PC-3 (cell line): ENCODE results near the gene TPRA1. TPM values are rescaled to one million over a fixed set of nuclear protein-coding genes. Genes with fewer than 3 reads are reported as not detected.

ENCODE experiments used
- ATAC-seq: fragments of 200-7000 bp; cut with Tn5 transposase; 2 replicates; pipeline ENCODE4 v1.9.1; 2020; ENCODE audit warnings: mild to moderate bottlenecking, moderate library complexity
- BruUV-seq: library from RNA; stranded (reverse); fragments of 400-500 nt; replicated peaks from 2 replicates; lab custom pipeline; 2021; lab: Mats Ljungman, UMichigan
- CTCF ChIA-PET: fragments of 300-600 bp; sonication (Branson Sonifier 250); formaldehyde crosslinking; loops from one replicate; lab custom pipeline; 2022; ENCODE audit warnings: antibody characterized with exemption; lab: Charles Lee
- POLR2A ChIA-PET: fragments of 300-600 bp; sonication (Branson Sonifier 250); formaldehyde crosslinking; loops from one replicate; lab custom pipeline; 2022; ENCODE audit warnings: antibody characterized with exemption; ENCODE audit not compliant: unreplicated experiment; lab: Charles Lee
- DNase-seq: peaks from one replicate; pipeline ENCODE4 v3.0.0-alpha.2; 2015
- H2AFZ ChIP-seq: fragments of 300-600 bp; sonication (generic); 2 replicates; pipeline ENCODE4 v1.6.0; 2016; ENCODE audit warnings: antibody characterized with exemption, low read length
- H3F3A ChIP-seq: fragments of 300-600 bp; sonication (generic); one replicate; pipeline ENCODE4 v1.6.0; 2017; ENCODE audit warnings: antibody characterized with exemption, low read length, control low read depth, mild to moderate bottlenecking; ENCODE audit not compliant: unreplicated experiment
- H3K27ac ChIP-seq: fragments of 300-600 bp; sonication (generic); 2 replicates; pipeline ENCODE4 v1.5.1; 2016; ENCODE audit warnings: mild to moderate bottlenecking, low read length
- H3K27me3 ChIP-seq: fragments of 300-600 bp; sonication (generic); 2 replicates; pipeline ENCODE4 v1.6.1; 2016; ENCODE audit warnings: low read length, mixed read lengths
- H3K36me3 ChIP-seq: fragments of 300-600 bp; sonication (generic); 2 replicates; pipeline ENCODE4 v1.6.1; 2016; ENCODE audit warnings: low read depth, mixed run types, low read length, mixed read lengths
- H3K4me1 ChIP-seq: fragments of 300-600 bp; sonication (generic); 2 replicates; pipeline ENCODE4 v1.5.1; 2016; ENCODE audit warnings: low read length; ENCODE audit not compliant: insufficient read depth
- H3K4me2 ChIP-seq: fragments of 300-600 bp; sonication (generic); 2 replicates; pipeline ENCODE4 v1.6.0; 2016; ENCODE audit warnings: low read length
- H3K4me3 ChIP-seq: fragments of 300-600 bp; sonication (generic); 2 replicates; pipeline ENCODE4 v1.5.1; 2016; ENCODE audit warnings: mild to moderate bottlenecking, low read length, mixed read lengths
- H3K79me2 ChIP-seq: fragments of 300-600 bp; sonication (generic); 2 replicates; pipeline ENCODE4 v1.6.1; 2017; ENCODE audit warnings: low read length, mixed read lengths
- H3K9ac ChIP-seq: fragments of 300-600 bp; sonication (generic); 2 replicates; pipeline ENCODE4 v1.6.0; 2016; ENCODE audit warnings: mild to moderate bottlenecking, low read length
- H3K9me2 ChIP-seq: fragments of 300-600 bp; sonication (generic); replicated peaks from 2 replicates; pipeline ENCODE4 v1.6.1; 2016; ENCODE audit warnings: mixed run types, low read length, mixed read lengths
- H3K9me3 ChIP-seq: fragments of 300-600 bp; sonication (generic); 2 replicates; pipeline ENCODE4 v1.6.1; 2016; ENCODE audit warnings: low read length, mixed read lengths
- H4K20me1 ChIP-seq: fragments of 300-600 bp; sonication (generic); 2 replicates; pipeline ENCODE4 v1.6.1; 2016; ENCODE audit warnings: low read length, mixed read lengths
- CTCF ChIP-seq: fragments of 300-600 bp; sonication (generic); conservative IDR thresholded peaks from 2 replicates; pipeline ENCODE4 v1.5.1; 2017; ENCODE audit warnings: antibody characterized with exemption, low read depth, mild to moderate bottlenecking, low read length
- EZH2 ChIP-seq: fragments of 300-600 bp; sonication (generic); IDR thresholded peaks from one replicate; pipeline ENCODE4 v1.6.1; 2017; ENCODE audit warnings: antibody characterized with exemption, mild to moderate bottlenecking, low read length; ENCODE audit not compliant: unreplicated experiment
- EZH2phosphoT487 ChIP-seq: fragments of 300-600 bp; sonication (generic); IDR thresholded peaks from 2 replicates; pipeline ENCODE4 v1.6.1; 2018; ENCODE audit warnings: mild to moderate bottlenecking, antibody characterized with exemption, low read length, borderline replicate concordance
- intact Hi-C: fragments of 100-400 bp; cut with micrococcal nuclease; formaldehyde crosslinking; loops from 2 replicates; pipeline ENCODE4 v1.9.0; 2023
- total RNA-seq: library from RNA; depleted of rRNA; stranded (reverse); fragments of >200 nt; gene quantifications from 2 replicates; pipeline ENCODE4 v1.2.3, GENCODE V29; 2014

Gene TPRA1
- total RNA-seq, 1 experiment from 2014 or later = 25.7 TPM

DNA sequence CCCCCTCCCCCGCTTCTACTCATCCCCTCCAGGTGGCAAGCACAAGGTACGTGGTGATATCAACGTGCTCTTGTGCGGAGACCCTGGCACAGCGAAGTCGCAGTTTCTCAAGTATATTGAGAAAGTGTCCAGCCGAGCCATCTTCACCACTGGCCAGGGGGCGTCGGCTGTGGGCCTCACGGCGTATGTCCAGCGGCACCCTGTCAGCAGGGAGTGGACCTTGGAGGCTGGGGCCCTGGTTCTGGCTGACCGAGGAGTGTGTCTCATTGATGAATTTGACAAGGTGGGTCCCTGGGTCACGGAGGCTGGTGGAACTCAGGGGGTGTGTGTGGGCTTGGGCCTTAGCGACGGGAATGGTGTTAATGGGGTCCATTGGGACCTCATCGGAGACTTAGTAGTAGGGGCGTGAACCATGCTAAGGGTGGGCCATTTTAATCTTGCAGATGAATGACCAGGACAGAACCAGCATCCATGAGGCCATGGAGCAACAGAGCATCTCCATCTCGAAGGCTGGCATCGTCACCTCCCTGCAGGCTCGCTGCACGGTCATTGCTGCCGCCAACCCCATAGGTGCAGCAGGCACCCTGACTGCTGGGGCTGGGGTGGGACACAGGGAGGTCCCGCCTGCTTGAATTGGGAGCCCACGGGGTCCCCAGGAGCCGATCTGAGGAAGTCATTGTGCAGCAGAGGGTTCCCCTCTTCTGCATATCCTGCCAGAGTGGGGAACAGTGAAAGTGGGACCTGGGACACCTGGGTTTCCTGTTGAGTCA lies 26.5 kb upstream of the TPRA1 start:
- ATAC-seq = no peak
- H3K4me2 ChIP-seq = no peak overlapping the region
- DNase-seq = no peak
- no peak overlapping the region for H2AFZ ChIP-seq
- H3F3A ChIP-seq = no peaks in the 10 kb centered on the region
- H3K36me3 ChIP-seq = peaks cover 34% of the 10 kb centered on the region
- TF ChIP-seq EZH2 = no peak
- no peak for TF ChIP-seq CTCF
- no peak for TF ChIP-seq EZH2phosphoT487
- no peaks in the 10 kb centered on the region for H4K20me1 ChIP-seq
- ChIA-PET CTCF (no interaction called here), POLR2A (no interaction called here)
- H3K79me2 ChIP-seq = no peaks in the 10 kb centered on the region
- peaks cover 14% of the 10 kb centered on the region for H3K4me1 ChIP-seq
- H3K9me2 ChIP-seq = no peaks in the 10 kb centered on the region
- H3K9ac ChIP-seq = no peak overlapping the region
- no TSS peak for BruUV-seq
- H3K27ac ChIP-seq = no peak overlapping the region
- no peaks in the 10 kb centered on the region for H3K9me3 ChIP-seq
- intact Hi-C loops = no loop called here
- no peak overlapping the region for H3K4me3 ChIP-seq
- H3K27me3 ChIP-seq = no peaks in the 10 kb centered on the region

DNA sequence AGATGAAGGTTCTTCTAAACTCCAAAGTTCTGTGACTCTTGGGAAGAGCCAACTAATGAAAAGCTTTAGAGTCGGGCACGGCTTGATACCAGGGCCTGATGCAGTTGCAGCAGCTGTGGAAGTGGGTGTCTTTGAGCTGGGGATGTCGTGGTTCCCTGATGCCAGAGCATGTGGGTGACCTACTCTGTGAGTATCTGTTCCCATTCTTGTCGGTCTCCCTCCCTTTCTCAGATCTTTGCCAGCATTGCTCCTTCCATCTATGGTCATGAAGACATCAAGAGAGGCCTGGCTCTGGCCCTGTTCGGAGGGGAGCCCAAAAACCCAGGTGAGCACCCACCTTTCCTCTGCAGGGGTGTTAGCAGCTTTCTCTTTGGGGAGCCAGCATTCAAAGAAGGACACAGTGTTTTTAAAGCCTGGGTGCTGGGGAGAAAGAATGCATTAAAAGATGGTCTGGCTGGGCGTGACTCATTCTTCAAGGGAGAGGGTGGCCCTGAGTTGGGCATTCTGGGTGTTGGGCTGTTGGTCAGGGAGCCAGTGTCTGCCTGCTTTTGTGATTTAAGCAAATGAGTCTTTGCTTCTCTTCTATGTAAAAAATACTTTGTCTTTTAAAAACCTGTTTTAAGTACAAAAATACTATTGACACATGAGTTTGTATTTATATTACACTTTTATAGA lies 25.2 kb upstream of the TPRA1 start:
- H4K20me1 ChIP-seq = no peaks in the 10 kb centered on the region
- BruUV-seq = no TSS peak
- H3K9ac ChIP-seq = no peak overlapping the region
- POLR2A ChIA-PET = no interaction called here
- H2AFZ ChIP-seq = no peak overlapping the region
- H3K27me3 ChIP-seq = no peaks in the 10 kb centered on the region
- peaks cover 16% of the 10 kb centered on the region for H3K4me1 ChIP-seq
- 0 out of 2 replicates have a peak, but pooled peaks have one; percentile 28 for ATAC-seq
- DNase-seq = no peak
- no peak overlapping the region for H3K4me3 ChIP-seq
- intact Hi-C loops = no loop called here
- CTCF ChIA-PET = no interaction called here
- no peak for TF ChIP-seq EZH2phosphoT487
- no peak for TF ChIP-seq CTCF
- no peak for TF ChIP-seq EZH2
- H3K4me2 ChIP-seq = no peak overlapping the region
- H3K9me3 ChIP-seq = no peaks in the 10 kb centered on the region
- H3K36me3 ChIP-seq = peaks cover 40% of the 10 kb centered on the region
- H3K9me2 ChIP-seq = no peaks in the 10 kb centered on the region
- H3F3A ChIP-seq = no peaks in the 10 kb centered on the region
- H3K79me2 ChIP-seq = no peaks in the 10 kb centered on the region
- no peak overlapping the region for H3K27ac ChIP-seq
